Hepatic stellate cell (primary cell): ENCODE measurements around the gene TMEM201.

Source experiments
- DNase-seq: peaks from one replicate; pipeline ENCODE4 v3.0.0; 2011; ENCODE audit warnings: low spot score

The TMEM201 gene

GRCh38 chr1:9600861-9601834 is 12.4 kb downstream of the TMEM201 start:
- no peak for DNase-seq

- DNase-seq, result no peak
These were observed 13.5 kb downstream of the TMEM201 start for GRCh38 chr1:9601942-9602793.

- no peak for DNase-seq
These were observed 14.1 kb downstream of the TMEM201 start for GRCh38 chr1:9602794-9603167.

GRCh38 chr1:9603307-9603706 is 14.6 kb downstream of the TMEM201 start:
- DNase-seq, result no peak

GRCh38 chr1:9603766-9604753 is 15.3 kb downstream of the TMEM201 start:
- no peak for DNase-seq

DNA sequence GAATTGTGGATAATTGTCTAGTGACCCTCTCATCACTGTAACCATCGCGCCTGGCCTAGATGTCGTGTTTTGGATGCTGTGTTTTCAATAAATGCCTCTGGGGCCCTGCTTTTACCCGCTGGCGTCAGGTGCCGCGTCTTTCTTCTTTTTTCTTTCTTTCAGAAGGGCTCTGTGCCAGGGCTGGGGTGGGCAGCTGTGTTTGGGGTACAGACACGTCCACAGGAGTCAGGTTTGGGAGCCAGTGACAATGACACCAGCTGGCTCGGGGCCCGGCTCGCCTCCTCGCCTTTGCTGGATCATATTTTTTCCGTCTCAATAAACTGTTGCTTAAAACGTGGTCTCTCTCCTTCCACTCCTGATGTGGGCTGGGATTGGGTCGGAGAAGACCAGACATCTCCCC is 16.1 kb downstream of the TMEM201 start:
- DNase-seq, result no peak

- DNase-seq, result no peak
These were observed 17.3 kb downstream of the TMEM201 start for GRCh38 chr1:9605946-9606455.

DNA sequence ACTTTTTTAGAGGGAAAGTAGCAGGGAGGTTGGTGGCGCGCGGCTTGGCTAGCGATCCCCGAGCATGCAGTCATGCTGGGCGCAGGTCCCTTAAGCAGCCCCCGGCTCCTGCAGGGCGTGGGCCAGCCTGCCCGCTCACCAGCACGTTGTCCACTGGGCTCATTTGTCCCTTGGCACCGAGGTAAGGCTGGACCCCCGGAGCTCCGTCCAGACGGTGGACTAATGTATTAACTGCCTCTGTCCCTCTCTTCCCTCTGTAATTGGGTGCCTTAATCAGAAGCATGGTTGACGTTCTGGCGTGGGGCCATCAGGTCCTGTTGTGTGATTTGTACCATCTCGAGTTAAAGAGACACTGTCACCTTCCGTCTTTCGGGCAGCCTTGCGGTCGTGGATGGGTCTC is 17.7 kb downstream of the TMEM201 start:
- DNase-seq, result no peak

DNA sequence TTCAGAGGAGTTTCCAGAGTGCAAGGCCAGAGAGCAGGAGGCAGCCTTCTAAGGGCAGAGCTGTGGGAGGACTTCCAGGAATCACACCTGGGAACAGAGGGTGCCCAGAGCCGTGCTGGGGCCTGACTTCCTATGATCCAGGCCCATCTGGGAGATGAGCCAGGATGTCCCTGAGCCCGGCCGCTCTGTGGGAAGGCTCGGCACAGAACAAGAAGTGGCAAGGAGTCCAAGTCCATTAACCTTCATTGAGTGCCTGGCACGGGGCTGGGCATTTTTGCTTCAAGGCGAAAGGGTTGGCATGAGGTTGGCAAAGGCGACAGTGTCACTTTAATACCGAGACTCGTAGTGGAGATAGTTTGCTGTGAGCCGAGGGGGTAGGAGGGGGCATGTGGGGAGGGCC is 18.2 kb downstream of the TMEM201 start:
- no peak for DNase-seq

- DNase-seq, result no peak
These were observed 18.6 kb downstream of the TMEM201 start for GRCh38 chr1:9607352-9607751.

DNA sequence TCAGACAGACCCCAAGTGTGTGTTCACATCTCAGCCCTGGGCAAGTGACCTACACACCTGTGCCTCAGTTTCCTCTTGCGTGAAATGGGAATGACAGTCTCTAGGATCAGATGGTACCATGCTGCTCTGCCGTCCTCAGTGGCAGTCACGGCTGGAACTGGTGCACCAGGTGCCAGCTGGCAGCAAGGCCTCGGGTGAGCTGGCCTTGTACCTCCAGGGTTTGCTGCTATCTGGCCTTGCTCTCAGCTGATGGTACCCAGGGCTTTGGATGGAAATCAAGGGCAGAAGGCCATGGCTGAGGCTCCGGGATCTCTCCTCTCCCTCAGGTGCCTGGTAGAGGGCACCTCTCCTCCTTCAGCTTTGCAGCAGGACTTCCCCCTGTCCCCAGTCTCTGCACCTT is 21.3 kb downstream of the TMEM201 start:
- DNase-seq, result no peak

DNA sequence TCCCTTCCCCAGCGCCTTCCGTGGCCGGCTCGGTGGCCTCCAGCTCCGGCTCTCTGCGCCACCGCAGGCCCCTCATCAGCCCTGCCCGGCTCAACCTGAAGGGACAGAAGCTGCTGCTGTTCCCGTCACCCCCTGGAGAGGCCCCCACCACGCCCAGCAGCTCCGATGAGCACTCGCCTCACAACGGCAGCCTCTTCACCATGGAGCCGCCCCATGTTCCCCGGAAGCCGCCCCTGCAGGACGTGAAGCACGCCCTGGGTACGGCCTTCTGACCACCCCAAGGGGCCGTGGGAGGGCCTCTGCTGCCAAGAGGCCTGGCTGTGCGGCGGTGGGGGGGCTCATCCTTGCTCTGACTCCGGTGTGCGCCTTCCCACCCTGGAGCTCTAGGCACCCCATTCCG is 21.8 kb downstream of the TMEM201 start:
- no peak for DNase-seq

DNA sequence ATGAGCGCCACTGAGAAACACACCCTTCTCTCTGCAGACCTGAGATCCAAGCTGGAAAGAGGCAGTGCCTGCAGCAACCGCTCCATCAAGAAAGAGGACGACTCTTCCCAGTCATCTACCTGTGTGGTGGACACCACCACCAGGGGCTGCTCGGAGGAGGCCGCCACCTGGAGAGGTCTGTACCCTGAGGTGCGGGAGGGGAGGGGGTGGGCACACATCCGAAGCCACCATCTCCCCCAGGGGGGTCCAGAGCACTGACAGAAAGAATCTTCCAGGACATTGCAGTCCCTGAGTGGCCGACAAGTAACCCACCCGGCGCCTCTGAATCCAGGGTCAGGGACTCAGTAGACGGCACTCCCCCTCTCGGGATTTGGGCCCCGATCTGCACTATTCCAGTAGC is 23.0 kb downstream of the TMEM201 start:
- DNase-seq, result no peak

GRCh38 chr1:9612162-9612845 is 23.6 kb downstream of the TMEM201 start:
- DNase-seq, result no peak

- DNase-seq, result no peak
These were observed 24.3 kb downstream of the TMEM201 start for GRCh38 chr1:9612871-9613624.

DNA sequence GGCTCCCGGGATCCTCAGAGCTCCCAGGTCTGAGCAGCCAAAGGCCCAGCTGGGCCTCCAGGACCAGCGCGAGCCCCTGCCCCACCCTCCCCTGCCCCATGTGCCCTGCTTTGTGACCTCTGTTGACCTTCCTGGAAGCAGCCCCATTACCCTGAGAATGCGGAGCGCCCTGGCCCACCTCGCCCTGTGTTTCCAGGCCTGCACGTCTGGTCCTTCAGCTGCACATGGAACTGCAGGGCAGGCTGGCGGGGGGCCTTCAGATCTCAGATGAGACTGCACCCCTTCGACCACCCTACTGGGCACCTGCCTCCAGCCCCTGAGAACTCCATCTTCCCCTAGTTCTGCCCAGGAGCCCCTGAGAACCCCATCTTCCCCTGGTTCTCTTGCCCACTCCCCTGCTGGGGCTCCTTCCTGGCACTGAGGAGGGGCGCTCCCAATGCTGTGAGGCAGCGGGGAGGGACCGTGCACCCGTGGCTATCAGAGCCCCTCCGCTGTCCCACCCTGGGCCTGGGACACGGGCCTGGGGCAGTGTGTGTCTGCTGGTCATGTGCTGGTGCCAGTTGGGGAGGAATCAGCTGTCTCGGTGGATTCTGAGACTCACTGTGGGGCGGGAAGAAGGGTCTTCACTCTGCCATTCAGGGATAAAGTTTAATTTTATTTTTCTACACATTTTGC is 25.1 kb downstream of the TMEM201 start:
- no peak for DNase-seq

DNA sequence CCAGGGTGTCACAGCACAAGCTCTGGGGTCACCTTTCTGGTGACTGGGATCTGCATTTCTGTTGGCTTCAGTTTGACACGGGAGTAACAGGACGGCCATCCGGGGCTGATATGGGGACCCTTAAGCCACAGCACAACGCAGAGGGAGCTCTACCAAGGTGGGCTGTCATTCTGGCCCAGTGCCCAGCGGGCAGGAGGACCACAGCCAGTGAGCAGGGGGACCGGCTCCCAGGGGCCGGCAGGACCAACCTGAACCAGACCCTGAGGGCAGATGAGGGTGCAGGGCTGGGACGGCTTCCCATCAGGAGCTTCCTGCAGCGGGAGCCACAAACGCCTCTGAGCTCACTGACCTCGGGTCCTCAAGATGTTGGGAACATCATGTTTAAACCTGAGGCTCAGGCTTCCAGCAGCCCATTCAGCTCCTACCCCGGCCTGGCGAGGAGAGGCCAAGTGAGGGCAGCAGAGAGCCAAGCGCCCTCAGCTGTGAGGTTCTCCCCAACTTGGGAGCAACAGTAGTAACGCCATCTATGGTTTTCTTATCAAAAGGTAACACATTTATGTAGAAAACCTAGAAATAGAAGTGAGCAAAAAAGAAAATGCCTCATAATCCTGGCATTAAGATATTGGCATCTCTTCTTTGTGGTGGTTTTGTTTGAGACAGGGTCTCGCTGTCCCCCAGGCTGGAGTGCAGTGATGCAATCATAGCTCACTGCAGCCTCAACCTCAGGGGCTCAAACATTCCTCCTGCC is 26.8 kb downstream of the TMEM201 start:
- DNase-seq, result peak; percentile 81

- DNase-seq, result no peak
These were observed 30.4 kb downstream of the TMEM201 start for GRCh38 chr1:9618909-9619679.
